ENCODE measurements around the gene CHAF1A.

The CHAF1A gene

GRCh38 chr19:4400135-4400936 is 2.1 kb upstream of the CHAF1A start, which contains the start of gene SH3GL1:
Gene SH3GL1 (minus strand): TSS chr19:4400547. CDS start chr19:4400368, 179 bp downstream.
- in situ Hi-C loops (cut with HindIII; ENCODE audit: low sequenced_read_pairs): no loop called here

GRCh38 chr19:4401769-4402170 is 670 bp upstream of the CHAF1A start:
- in situ Hi-C loops (cut with HindIII; ENCODE audit: low sequenced_read_pairs): no loop called here

GRCh38 chr19:4403005-4403761 is 743 bp downstream of the CHAF1A start:
- in situ Hi-C loops (cut with HindIII; ENCODE audit: low sequenced_read_pairs): no loop called here

- in situ Hi-C loops (cut with HindIII; ENCODE audit: low sequenced_read_pairs): no loop called here
These were observed 3.5 kb downstream of the CHAF1A start for GRCh38 chr19:4405977-4406376.

- in situ Hi-C loops (cut with HindIII; ENCODE audit: low sequenced_read_pairs): no loop called here
These were observed 4.2 kb downstream of the CHAF1A start for GRCh38 chr19:4406626-4407025.

GRCh38 chr19:4409123-4409933 is 6.9 kb downstream of the CHAF1A start:
- in situ Hi-C loops (cut with HindIII; ENCODE audit: low sequenced_read_pairs): no loop called here

GRCh38 chr19:4413588-4413987 is 11.1 kb downstream of the CHAF1A start:
- in situ Hi-C loops (cut with HindIII; ENCODE audit: low sequenced_read_pairs): loop anchor here (10.0 kb wide), 1 partner anchor 49 kb away; no protein-coding TSS in a partner anchor

- in situ Hi-C loops (cut with HindIII; ENCODE audit: low sequenced_read_pairs): loop anchor here (10.0 kb wide), 1 partner anchor 49 kb away; no protein-coding TSS in a partner anchor
These were observed 11.8 kb downstream of the CHAF1A start for GRCh38 chr19:4414144-4414799.

GRCh38 chr19:4414800-4415321 is 12.4 kb downstream of the CHAF1A start:
- in situ Hi-C loops (cut with HindIII; ENCODE audit: low sequenced_read_pairs): loop anchor here (5.0 to 10.0 kb wide), 4 partner anchors 42 to 168 kb away; partner anchors contain the start of genes UBXN6 and YJU2

GRCh38 chr19:4415352-4415751 is 12.9 kb downstream of the CHAF1A start:
- in situ Hi-C loops (cut with HindIII; ENCODE audit: low sequenced_read_pairs): loop anchor here (5.0 to 10.0 kb wide), 4 partner anchors 42 to 168 kb away; partner anchors contain the start of genes UBXN6 and YJU2

- in situ Hi-C loops (cut with HindIII; ENCODE audit: low sequenced_read_pairs): loop anchor here (5.0 to 10.0 kb wide), 4 partner anchors 41 to 169 kb away; partner anchors contain the start of genes UBXN6 and YJU2
These were observed 13.8 kb downstream of the CHAF1A start for GRCh38 chr19:4416268-4416667.

GRCh38 chr19:4423416-4424126 is 21.1 kb downstream of the CHAF1A start:
- in situ Hi-C loops (cut with HindIII; ENCODE audit: low sequenced_read_pairs): no loop called here

GRCh38 chr19:4425537-4425936 is 23.1 kb downstream of the CHAF1A start:
- in situ Hi-C loops (cut with HindIII; ENCODE audit: low sequenced_read_pairs): no loop called here

- in situ Hi-C loops (cut with HindIII; ENCODE audit: low sequenced_read_pairs): no loop called here
These were observed 26.0 kb downstream of the CHAF1A start for GRCh38 chr19:4428326-4428975.

GRCh38 chr19:4429256-4429655 is 26.8 kb downstream of the CHAF1A start:
- in situ Hi-C loops (cut with HindIII; ENCODE audit: low sequenced_read_pairs): no loop called here

GRCh38 chr19:4429771-4430171 is 27.3 kb downstream of the CHAF1A start:
- in situ Hi-C loops (cut with HindIII; ENCODE audit: low sequenced_read_pairs): no loop called here

- in situ Hi-C loops (cut with HindIII; ENCODE audit: low sequenced_read_pairs): no loop called here
These were observed 28.3 kb downstream of the CHAF1A start for GRCh38 chr19:4430760-4431159.

- in situ Hi-C loops (cut with HindIII; ENCODE audit: low sequenced_read_pairs): no loop called here
These were observed 28.9 kb downstream of the CHAF1A start for GRCh38 chr19:4431296-4431695.
